T-helper 1 cell treated with Interleukin-12 subunit alpha and Interleukin-12 subunit beta and Interleukin-4 antibody, amounts not matched to agents 30 ng/mL and 1 ng/mL, for 36 hours (primary cell): ENCODE results near the gene SLC28A3. TPM values are rescaled to one million over a fixed set of nuclear protein-coding genes. Genes with fewer than 3 reads are reported as not detected.
"Not testable (repeated sequence)": the region's sequence is repeated elsewhere in the genome, so short reads cannot be mapped to it uniquely, and the experiment has no call there.

Source experiments
- intact Hi-C: fragments of 100-400 bp; cut with micrococcal nuclease; formaldehyde crosslinking; loops from one replicate; pipeline ENCODE4 v1.15.1; 2024
- total RNA-seq: library from RNA; stranded (reverse); gene quantifications from 2 replicates; pipeline ENCODE4 v1.2.3, GENCODE V29; 2022

SLC28A3 gene, protein sequence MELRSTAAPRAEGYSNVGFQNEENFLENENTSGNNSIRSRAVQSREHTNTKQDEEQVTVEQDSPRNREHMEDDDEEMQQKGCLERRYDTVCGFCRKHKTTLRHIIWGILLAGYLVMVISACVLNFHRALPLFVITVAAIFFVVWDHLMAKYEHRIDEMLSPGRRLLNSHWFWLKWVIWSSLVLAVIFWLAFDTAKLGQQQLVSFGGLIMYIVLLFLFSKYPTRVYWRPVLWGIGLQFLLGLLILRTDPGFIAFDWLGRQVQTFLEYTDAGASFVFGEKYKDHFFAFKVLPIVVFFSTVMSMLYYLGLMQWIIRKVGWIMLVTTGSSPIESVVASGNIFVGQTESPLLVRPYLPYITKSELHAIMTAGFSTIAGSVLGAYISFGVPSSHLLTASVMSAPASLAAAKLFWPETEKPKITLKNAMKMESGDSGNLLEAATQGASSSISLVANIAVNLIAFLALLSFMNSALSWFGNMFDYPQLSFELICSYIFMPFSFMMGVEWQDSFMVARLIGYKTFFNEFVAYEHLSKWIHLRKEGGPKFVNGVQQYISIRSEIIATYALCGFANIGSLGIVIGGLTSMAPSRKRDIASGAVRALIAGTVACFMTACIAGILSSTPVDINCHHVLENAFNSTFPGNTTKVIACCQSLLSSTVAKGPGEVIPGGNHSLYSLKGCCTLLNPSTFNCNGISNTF
- total RNA-seq, result 0.85 and 0.98 TPM in 2 replicates

GRCh38 chr9:84340535-84340934 is at the start of gene SLC28A3:
SLC28A3 (minus strand) TSS chr9:84340758; CDS start chr9:84340633, 125 bp downstream.
- intact Hi-C loops, result no loop called here

- intact Hi-C loops, result loop anchor here (10.0 kb wide), 1 partner anchor 1395 kb away; no protein-coding TSS in a partner anchor
These were observed 49.7 kb upstream of the SLC28A3 start for GRCh38 chr9:84390254-84390653.

- intact Hi-C loops, result no loop called here
These were observed 47.3 kb upstream of the SLC28A3 start for GRCh38 chr9:84387821-84388220.

DNA sequence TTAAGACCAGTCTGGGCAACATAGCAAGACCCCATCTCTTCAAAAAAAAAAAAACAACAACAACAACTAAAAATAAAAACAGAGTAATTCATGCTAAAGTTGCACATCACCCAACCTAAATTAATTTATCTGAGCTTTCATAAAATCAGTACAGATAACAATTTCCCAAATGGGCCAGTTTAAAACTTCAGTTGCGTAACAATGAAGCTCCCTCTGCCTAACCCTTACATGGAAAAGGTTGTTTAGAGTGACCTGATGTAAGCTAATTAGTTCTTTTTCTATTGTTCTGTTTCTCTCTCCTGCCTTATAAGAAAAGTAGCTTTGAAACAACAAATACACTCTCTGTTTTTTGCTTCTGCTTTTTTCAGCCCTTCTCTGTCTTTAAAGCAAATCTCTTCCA is 46.2 kb upstream of the SLC28A3 start:
- intact Hi-C loops, result no loop called here

GRCh38 chr9:84385386-84386040 is 45.0 kb upstream of the SLC28A3 start:
- intact Hi-C loops, result no loop called here

DNA sequence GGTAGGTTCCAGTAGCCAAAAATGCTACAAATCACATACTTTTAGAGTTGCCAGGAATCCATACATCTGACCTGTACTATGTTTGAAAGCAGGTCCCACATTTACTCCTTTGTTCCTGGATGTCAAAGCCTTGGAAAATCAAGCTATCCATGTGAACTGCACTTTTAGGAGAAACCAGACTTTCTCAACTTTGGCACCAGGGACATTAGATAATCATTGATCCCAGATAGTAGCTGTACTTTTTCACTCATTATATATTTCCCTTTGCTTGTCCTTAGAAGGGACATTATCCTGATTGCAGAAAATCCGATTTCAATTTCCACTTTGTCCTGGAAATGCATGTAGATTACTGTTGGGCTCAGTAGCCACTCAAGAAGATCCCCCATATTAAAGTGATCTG is 44.1 kb upstream of the SLC28A3 start:
- intact Hi-C loops, result no loop called here

DNA sequence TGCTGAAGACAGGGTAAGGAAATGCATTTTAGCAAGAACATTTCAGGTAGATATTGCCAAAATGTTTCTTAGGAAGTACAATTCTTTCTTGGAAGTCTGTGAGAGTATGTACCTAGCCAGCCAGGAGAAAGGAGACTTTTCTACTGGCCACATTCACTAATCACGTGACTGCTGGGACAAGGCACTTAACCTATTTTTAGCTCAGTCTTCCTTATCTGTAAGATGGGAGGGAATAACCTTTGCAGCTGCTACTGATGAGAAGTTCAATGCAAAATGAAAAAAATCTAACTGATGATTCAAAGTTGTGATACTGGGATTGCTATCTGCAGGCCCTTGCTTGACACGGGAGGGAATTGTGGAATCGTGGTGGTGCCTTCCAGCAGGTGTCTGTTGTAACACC is 42.6 kb upstream of the SLC28A3 start:
- intact Hi-C loops, result no loop called here

GRCh38 chr9:84382720-84383119 is 42.2 kb upstream of the SLC28A3 start:
- intact Hi-C loops, result no loop called here

- intact Hi-C loops, result no loop called here
These were observed 41.0 kb upstream of the SLC28A3 start for GRCh38 chr9:84381508-84381907.

- intact Hi-C loops, result no loop called here
These were observed 39.2 kb upstream of the SLC28A3 start for GRCh38 chr9:84379740-84380139.

GRCh38 chr9:84375954-84376353 is 35.4 kb upstream of the SLC28A3 start:
- intact Hi-C loops, result no loop called here

- intact Hi-C loops, result no loop called here
These were observed 34.0 kb upstream of the SLC28A3 start for GRCh38 chr9:84374516-84374915.

GRCh38 chr9:84374013-84374412 is 33.5 kb upstream of the SLC28A3 start:
- intact Hi-C loops, result no loop called here

DNA sequence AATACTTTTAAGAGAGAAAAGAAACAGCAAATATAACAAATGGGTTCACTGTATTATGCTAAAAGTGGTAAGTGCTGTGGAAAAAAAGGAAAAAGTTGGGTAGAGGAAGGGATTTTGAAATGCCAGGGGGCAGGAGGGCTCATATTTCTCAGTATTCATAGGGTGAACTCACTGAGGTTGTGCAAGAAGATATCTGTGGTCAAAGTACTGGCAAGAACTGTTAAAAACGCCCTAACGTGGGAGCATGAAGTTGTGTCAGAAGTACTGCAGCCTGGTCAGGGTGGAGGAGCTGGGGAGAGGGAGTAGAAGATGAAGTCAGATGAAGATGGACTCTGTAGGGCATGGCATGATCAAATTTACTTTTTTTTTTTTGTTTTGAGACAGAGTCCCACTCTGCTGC is 31.2 kb upstream of the SLC28A3 start:
- intact Hi-C loops, result no loop called here

GRCh38 chr9:84368601-84369000 is 28.0 kb upstream of the SLC28A3 start:
- intact Hi-C loops, result no loop called here

DNA sequence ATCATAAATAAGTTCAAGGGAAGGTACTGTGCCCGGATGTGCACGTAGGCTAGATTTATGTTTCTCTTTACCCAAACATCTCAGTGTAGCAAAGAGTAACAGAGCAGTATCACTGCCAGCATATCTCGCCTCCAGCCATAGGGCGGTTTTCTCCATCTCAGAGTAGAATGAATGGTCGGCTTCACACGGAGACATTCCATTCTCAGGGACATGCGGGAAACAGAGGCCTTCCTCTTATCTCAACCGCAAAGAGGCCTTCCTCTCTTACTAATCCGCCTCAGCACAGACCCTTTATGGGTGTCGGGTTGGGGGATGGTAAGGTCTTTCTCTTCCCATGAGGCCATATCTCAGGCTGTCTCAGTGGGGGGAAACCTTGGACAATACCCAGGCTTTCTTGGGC is 27.2 kb upstream of the SLC28A3 start:
- intact Hi-C loops, result not testable (repeated sequence)

DNA sequence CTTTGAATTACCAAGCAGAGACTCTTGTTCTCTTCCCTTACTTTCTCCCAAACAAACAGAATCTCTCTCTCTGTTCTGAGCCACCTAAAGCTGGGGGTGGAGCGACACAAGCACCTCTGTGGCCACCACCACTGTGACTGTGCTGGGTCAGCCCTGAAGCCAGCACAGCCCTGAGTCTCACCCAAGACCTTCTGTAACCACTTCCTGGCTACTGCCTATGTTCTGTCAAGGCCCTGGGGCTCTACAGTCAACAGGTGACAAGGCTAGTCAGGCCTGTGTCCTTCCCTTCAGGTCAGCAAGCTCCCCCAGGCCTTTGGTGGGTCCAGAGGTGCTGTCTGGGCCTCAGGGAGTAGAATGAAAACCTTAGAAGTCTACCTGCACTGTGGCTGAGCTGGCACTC is 26.1 kb upstream of the SLC28A3 start:
- intact Hi-C loops, result no loop called here

DNA sequence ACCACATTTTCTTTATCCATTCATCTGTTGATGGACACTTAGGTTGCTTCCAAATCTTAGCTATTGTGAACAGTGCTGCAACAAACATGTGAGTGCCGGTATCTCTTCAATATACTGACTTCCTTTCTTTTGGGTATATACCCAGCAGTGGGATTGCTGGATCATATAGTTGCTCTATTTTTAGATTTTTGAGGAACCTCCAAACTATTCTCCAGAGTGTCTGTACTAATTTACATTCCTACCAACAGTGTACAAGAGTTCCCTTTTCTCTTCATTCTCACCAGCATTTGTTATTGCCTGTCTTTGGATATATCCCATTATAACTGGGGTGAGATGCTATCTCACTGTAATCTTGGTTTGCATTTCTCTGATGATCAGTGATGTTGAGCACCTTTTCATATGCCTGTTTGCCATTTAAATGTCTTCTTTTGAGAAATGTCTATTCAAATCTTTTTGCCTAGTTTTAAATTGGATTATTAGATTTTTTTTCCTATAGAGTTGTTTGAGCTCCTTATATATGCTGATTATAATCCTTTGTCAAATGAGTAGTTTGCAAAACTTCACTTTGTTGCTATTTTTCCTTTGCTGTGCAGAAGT is 24.4 kb upstream of the SLC28A3 start:
- intact Hi-C loops, result not testable (repeated sequence)

GRCh38 chr9:84361645-84362044 is 21.1 kb upstream of the SLC28A3 start:
- intact Hi-C loops, result no loop called here

- intact Hi-C loops, result no loop called here
These were observed 16.7 kb upstream of the SLC28A3 start for GRCh38 chr9:84357275-84357674.

GRCh38 chr9:84354035-84354434 is 13.5 kb upstream of the SLC28A3 start:
- intact Hi-C loops, result no loop called here

DNA sequence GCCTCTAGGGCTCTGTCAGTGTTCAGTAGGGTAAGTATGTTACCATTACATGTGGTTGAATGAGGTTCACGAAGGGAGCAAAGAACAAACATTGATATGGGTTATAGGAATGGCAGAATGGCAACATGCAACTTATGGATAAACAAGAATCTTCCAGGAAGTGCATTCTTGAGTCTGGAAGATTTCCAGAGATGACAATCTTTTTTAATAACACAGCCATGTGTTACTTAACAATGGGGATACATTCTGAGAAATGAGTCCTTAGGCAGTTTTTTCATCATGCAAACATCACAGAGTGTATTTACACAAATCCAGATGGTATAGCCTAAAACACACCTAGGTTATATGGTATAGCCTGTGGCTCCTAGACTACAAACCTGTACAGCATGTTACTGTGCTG is 9.1 kb upstream of the SLC28A3 start:
- intact Hi-C loops, result no loop called here
